ENCODE results near the gene RAB32. TPM values are rescaled to one million over a fixed set of nuclear protein-coding genes. Genes with fewer than 3 reads are reported as not detected.

RAB32 gene
- total and polyA plus RNA-seq, 2 donors (not counting 1 experiment from before 2014, with no cell fraction given): 116 to 131 TPM

GRCh38 chr6:146515212-146515611 is 28.4 kb upstream of the RAB32 start:
- TF ChIP-seq EZH2 (IDR thresholded peaks at IDR 0.05; ENCODE audit: low read length, missing control alignments): no peak
- no peak for TF ChIP-seq CTCF (conservative IDR thresholded peaks at IDR 0.05 in 1 of 2, IDR thresholded peaks at IDR 0.05 in 1 of 2; ENCODE audit: low read depth in 1 of 2, low read length in 2 of 2)
- no peak overlapping the region for H2AFZ ChIP-seq (ENCODE audit: low read length)
- H3K27ac ChIP-seq (ENCODE audit: insufficient read depth, low read length): no peak overlapping the region
- H3K79me2 ChIP-seq (ENCODE audit: control insufficient read depth, insufficient read depth, low read length): no peaks in the 10 kb centered on the region
- H3K36me3 ChIP-seq (ENCODE audit: control insufficient read depth, insufficient read depth, low read length): no peaks in the 10 kb centered on the region
- no peaks in the 10 kb centered on the region for H3K9me3 ChIP-seq (ENCODE audit: control insufficient read depth, insufficient read depth, low read depth, low read length)
- H4K20me1 ChIP-seq (ENCODE audit: control insufficient read depth, extremely low read depth, insufficient read depth, low read length): no peaks in the 10 kb centered on the region
- no peaks in the 10 kb centered on the region for H3K27me3 ChIP-seq (ENCODE audit: control insufficient read depth, insufficient read depth, low read length)
- DNase-seq (ENCODE audit: low read depth in 2 of 2): no peak
- no peak overlapping the region for H3K4me2 ChIP-seq (ENCODE audit: extremely low read depth, insufficient read depth, low read length)
- no peaks in the 10 kb centered on the region for H3K4me1 ChIP-seq (ENCODE audit: control insufficient read depth, extremely low read depth, insufficient read depth, low read length)
- H3K4me3 ChIP-seq (replicated peaks in 1 of 4; ENCODE audit: control extremely low read depth in 1 of 4, insufficient read depth in 1 of 4, low read depth in 3 of 4, low read length in 4 of 4): no peak overlapping the region
- H3K9ac ChIP-seq (ENCODE audit: insufficient read depth, low read length): no peak overlapping the region

GRCh38 chr6:146526192-146526591 is 17.4 kb upstream of the RAB32 start:
- TF ChIP-seq CTCF (conservative IDR thresholded peaks at IDR 0.05 in 1 of 2, IDR thresholded peaks at IDR 0.05 in 1 of 2; ENCODE audit: low read depth in 1 of 2, low read length in 2 of 2) (peak; percentile 35 to 39), EZH2 (IDR thresholded peaks at IDR 0.05; ENCODE audit: low read length, missing control alignments) (no peak)
- H3K79me2 ChIP-seq (ENCODE audit: control insufficient read depth, insufficient read depth, low read length): no peaks in the 10 kb centered on the region
- H4K20me1 ChIP-seq (ENCODE audit: control insufficient read depth, extremely low read depth, insufficient read depth, low read length): no peaks in the 10 kb centered on the region
- H2AFZ ChIP-seq (ENCODE audit: low read length): no peak overlapping the region
- H3K4me1 ChIP-seq (ENCODE audit: control insufficient read depth, extremely low read depth, insufficient read depth, low read length): no peaks in the 10 kb centered on the region
- H3K27me3 ChIP-seq (ENCODE audit: control insufficient read depth, insufficient read depth, low read length): no peaks in the 10 kb centered on the region
- H3K4me3 ChIP-seq (replicated peaks in 1 of 4; ENCODE audit: control extremely low read depth in 1 of 4, insufficient read depth in 1 of 4, low read depth in 3 of 4, low read length in 4 of 4): no peak overlapping the region
- H3K9ac ChIP-seq (ENCODE audit: insufficient read depth, low read length): no peak overlapping the region
- no peaks in the 10 kb centered on the region for H3K36me3 ChIP-seq (ENCODE audit: control insufficient read depth, insufficient read depth, low read length)
- no peak overlapping the region for H3K27ac ChIP-seq (ENCODE audit: insufficient read depth, low read length)
- DNase-seq (ENCODE audit: low read depth in 2 of 2): peak; percentile 6 to 14
- no peak overlapping the region for H3K4me2 ChIP-seq (ENCODE audit: extremely low read depth, insufficient read depth, low read length)
- no peaks in the 10 kb centered on the region for H3K9me3 ChIP-seq (ENCODE audit: control insufficient read depth, insufficient read depth, low read depth, low read length)

GRCh38 chr6:146532702-146533101 is 10.9 kb upstream of the RAB32 start:
- Histone ChIP-seq H3K9ac (ENCODE audit: insufficient read depth, low read length) (no peak overlapping the region), H3K4me3 (replicated peaks in 1 of 4; ENCODE audit: control extremely low read depth in 1 of 4, insufficient read depth in 1 of 4, low read depth in 3 of 4, low read length in 4 of 4) (no peak overlapping the region), H3K9me3 (ENCODE audit: control insufficient read depth, insufficient read depth, low read depth, low read length) (no peaks in the 10 kb centered on the region), H2AFZ (ENCODE audit: low read length) (no peak overlapping the region), H3K4me1 (ENCODE audit: control insufficient read depth, extremely low read depth, insufficient read depth, low read length) (no peaks in the 10 kb centered on the region), H3K27me3 (ENCODE audit: control insufficient read depth, insufficient read depth, low read length) (no peaks in the 10 kb centered on the region), H3K27ac (ENCODE audit: insufficient read depth, low read length) (no peak overlapping the region), H4K20me1 (ENCODE audit: control insufficient read depth, extremely low read depth, insufficient read depth, low read length) (no peaks in the 10 kb centered on the region), H3K36me3 (ENCODE audit: control insufficient read depth, insufficient read depth, low read length) (no peaks in the 10 kb centered on the region), H3K4me2 (ENCODE audit: extremely low read depth, insufficient read depth, low read length) (no peak overlapping the region), H3K79me2 (ENCODE audit: control insufficient read depth, insufficient read depth, low read length) (no peaks in the 10 kb centered on the region)
- no peak for DNase-seq (ENCODE audit: low read depth in 2 of 2)
- TF ChIP-seq CTCF (conservative IDR thresholded peaks at IDR 0.05 in 1 of 2, IDR thresholded peaks at IDR 0.05 in 1 of 2; ENCODE audit: low read depth in 1 of 2, low read length in 2 of 2) (no peak), EZH2 (IDR thresholded peaks at IDR 0.05; ENCODE audit: low read length, missing control alignments) (no peak)

All from fibroblast of lung (primary cell).